GM12873 (cell line): ENCODE measurements around the gene HVCN1.

Experiments used
- CTCF ChIP-seq: IDR thresholded peaks from 2 replicates; pipeline ENCODE4 v1.5.1; 2012; ENCODE audit warnings: low read depth, mild to moderate bottlenecking, moderate library complexity, low read length, control low read depth; ENCODE audit not compliant: insufficient read depth; ENCODE audit errors: missing control alignments

HVCN1 gene

GRCh38 chr12:110602085-110602814, 86.7 kb downstream of the HVCN1 start:
- TF ChIP-seq CTCF: peak; percentile 74

- peak; percentile 40 for TF ChIP-seq CTCF
Observed at GRCh38 chr12:110600254-110600653, 88.7 kb downstream of the HVCN1 start.

- no peak for TF ChIP-seq CTCF
Observed at GRCh38 chr12:110599334-110599733, 89.6 kb downstream of the HVCN1 start.
